NCI-H524 treated with DMSO at 0.1 percent for 48 hours (cell line): Measurements from ENCODE around the gene CEP72.
A peak's percentile ranks its signal among the peaks of the same experiment; 100 is the strongest.

Experiments
- DNase-seq: peaks from one replicate; lab custom pipeline; 2025; lab: John Stamatoyannopoulos, UW

Gene CEP72

DNA sequence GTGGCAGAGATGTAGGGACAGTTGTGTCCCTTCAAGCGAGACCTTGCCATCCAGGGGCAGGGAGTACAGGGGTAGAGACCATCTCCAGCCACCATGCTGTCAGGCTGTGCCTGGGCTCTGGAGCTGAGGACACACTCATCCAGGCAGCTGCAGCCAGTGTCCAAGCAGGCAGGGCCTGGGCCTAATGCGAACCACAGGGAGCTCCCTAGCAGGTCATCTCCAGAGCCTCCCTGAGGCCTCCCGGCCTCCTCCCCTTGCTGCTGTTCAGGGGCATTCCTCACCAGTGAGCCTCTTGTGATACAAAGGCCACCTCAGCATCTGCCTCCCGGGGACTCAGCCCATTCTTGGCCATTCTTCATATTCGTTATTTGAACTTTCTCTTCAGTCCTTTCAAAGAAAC, 46.0 kb downstream of the CEP72 start:
- DNase-seq: no peak

DNA sequence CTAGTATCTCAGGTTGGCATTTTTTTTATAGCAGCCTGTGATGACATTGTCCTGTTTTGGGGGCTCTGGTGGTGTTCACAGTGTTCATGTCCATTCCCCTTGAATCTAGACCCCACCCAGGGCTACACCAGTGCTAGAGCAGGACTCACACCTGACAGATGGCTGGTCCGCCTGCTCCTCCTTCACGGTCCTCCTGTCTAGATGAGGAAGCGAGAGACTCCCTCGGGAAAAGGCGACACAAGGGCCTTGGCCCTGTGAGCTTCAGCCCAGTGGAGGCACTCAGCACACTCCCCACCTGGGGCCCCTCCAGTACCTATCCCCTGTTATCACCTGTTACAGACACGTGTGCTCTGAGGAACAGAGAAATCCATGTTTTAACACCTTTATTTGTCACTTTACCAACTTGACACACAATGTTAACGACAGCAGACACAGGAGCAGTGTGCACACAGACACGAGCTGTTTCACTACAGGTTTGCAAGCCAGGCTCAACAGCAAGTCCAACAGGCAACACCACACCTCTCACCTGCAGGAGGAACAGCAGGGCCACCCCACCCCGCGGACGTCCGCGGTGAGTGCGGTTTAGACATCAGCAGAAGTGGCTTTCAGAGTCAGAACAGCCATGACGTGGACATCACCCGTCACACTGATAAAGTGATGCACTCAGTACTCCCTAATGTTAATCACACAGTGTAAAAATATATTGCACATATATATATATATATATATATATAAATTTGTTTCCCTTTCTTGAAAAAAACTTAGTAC, 47.5 kb downstream of the CEP72 start:
- DNase-seq: no peak

DNA sequence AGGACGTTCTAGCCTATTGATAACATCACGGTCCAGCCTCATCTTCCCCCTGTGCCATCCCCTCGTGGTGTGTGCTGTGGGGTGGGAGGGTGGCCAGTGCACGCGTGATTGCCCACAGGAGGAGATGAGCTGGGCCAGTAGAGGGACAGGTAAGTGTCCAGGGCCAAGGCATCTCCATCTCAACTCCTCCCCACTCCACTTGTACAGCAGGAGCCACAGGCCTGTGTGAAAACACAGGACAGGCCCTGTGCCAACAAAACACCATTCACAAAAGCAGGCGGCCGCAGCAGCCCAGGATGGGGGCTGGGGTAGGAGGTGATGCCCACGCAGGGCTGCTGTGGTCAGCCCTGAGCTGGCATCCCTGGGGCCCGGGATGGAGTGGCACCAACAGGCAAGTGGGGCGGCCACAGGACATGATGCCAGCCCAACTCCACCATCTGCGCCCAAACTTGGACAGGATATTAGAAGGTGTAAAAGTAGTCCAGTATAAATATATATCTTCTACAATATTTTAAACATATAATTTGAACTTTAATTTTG, 48.4 kb downstream of the CEP72 start:
- no peak for DNase-seq

DNA sequence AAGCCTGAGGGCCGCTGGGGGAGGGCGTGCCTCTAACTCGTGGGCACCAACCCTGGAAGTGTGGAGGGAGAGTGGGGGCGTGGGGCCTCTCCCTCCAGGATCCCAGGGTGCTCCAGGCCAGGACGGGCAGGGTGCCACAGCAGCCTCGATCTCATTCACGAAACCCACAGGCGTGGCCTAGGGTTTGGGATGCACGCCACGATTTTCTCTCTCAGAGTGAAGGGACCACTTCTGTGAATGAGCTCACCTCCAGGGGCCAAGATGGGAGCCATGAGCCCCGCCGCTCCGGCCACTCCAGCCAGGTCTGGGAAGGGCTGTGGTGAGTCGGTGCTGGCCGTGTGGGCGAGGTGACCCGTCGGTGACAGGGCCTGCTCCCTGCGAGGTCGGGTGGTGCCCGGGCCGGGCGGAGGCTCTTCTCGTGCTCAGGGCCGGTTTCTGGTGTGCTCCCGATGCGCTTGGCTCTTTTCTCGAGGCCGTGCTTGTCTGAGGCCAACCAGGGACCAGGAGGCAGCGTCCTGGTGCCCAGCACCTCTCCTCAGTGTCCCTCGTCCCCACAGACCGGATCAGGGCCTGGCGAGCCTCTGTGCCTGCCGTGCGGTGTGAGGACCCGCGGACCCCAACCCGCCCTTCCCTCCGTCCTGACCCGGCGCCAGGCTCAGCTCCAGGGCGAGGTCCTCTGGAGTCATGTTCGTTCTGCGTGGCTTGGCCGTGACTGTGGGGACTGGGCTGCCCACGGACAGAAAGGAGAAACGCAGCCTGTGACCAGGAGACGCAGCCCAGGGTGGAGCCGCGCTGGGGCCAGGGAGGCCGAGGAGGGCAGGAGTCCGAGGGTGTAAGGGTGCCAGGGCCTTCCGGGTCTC, 50.0 kb downstream of the CEP72 start:
- DNase-seq: no peak

DNA sequence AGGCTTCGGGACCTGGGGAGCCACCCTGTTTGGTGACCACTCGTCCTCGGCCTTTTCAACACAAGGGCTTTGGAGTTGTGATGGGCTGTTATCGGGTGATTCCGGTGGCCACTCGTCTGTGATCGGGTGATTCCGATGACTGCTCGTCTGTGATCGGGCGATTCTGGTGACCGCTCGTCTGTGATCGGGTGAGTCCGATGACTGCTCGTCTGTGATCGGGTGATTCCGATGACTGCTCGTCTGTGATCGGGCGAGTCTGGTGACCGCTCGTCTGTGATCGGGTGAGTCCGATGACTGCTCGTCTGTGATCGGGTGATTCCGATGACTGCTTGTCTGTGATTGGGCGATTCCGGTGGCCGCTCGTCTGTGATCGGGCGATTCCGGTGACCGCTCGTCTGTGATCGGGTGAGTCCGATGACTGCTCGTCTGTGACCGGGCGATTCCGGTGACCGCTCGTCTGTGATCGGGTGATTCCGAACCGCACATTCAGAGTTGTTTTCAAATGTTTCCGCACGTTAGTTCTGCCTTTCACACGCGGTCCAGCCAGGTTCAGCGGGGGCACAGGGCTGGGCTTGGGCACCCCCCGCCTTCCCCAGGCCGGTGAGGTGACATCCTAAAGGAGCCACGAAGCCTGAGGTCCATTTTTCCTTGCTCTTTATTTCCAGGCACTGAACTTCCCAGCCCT, 50.8 kb downstream of the CEP72 start:
- DNase-seq: no peak

DNA sequence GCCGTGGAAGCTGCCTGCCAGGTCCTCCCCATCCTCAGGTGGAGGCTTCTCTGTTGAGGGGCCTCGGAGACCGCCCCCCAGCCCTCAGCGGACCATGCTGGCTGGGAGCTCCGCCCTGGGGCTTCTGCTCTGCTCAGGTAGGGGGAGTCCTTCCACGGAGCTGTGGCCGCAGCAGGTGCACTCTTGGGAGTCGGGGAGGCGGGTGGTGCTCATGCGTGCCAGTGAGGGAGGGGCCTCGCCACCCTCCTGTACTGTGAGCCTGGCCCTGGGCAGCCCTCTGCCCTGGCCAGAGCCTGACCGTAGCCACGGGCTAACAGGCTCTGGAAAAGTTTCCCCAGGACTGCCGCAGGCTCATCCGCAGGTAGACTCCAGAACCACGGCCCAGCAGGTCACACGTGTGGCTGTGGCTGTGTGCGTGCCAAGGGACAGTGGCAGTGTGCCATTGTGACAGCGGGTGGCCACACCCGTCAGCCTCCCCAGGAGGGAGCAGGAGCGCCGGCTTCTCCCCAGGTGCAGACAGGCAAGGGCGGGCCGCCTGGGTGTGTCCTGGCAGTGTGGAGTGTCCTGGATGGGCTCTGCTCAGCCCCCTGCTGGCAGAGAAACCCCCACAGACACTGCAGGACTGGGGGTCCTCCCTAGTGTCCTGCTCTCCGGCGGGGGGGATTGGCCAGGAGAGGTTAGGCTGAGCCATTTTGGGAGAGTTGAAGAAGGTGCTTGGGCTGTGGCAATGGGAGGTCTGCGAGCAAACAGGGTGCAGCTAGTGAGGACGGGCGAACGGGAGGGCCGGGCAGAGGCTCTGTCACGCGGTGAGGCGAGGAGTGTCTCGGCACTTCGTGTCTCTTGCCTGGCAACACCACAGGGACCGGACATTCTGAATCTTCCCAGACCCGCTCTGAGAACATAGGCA, 51.5 kb downstream of the CEP72 start:
- no peak for DNase-seq

DNA sequence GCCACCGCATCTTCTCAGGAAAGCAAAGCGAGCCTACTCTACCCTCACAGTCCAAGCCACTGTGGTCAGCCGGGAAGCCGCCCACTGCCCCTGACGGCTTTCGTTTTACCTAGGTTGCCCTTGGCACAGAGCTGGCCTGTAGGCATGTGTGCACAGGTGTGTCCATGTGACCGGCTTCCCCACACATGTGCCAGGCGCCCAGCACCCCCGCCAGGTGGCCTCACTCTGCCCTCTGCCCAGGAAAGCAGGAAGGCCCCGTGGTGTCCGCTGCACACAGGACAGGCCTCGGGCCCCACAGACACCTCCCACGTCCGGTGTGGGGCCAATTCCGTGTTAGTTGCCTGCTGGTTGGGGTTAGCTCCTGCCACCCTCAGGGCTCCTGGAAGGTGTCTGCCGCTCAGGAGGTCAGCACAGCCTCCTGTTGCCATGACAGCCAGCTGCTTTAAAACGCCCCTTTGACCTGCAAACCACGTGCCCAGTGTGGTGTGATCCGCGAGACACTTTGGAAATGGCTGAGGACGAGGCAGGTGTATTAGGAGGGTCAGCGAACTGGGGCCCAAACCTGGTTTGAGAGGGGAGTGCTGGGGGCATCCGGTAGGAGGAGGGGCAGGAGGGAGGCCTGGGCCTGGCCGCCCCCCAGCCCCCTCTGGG, 52.3 kb downstream of the CEP72 start:
- no peak for DNase-seq

DNA sequence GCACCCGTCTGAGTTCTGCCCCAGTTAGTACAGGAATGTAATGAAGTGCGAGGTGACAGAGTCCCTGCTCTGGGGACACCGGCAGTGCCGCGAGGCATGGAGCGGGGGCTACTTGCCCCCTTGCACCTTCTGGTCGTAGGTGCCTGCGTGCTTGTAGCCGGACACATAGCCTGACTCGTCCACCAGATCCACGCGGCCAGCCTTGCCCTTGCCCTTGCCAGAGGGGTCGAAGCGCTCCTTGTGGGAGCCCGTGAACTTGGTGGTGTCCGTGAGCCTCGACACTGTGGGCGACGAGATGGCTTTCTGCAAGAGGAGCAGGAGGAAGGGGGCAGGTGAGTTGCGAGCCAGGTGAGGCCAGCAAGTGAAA, 52.8 kb downstream of the CEP72 start:
- DNase-seq: no peak

DNA sequence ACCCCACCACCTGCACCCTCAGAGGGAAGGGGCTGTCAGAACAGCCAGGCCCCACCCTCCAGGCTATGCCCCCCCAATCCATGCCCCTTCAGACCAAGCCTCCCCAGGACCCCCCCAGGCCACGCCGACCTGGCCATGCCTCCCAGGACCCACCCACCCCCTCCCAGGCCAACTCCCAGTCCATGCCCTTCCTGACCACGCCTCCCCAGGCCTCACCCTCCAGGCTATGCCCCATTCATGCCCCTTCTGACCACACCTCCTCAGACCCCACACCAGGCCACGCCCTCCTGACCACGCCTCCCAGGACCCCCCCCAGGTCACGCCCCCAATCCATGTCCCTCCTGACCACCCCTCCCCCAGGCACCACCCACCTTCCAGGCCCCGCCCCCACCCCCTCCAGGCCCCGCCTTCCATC, 53.4 kb downstream of the CEP72 start:
- no peak for DNase-seq

DNA sequence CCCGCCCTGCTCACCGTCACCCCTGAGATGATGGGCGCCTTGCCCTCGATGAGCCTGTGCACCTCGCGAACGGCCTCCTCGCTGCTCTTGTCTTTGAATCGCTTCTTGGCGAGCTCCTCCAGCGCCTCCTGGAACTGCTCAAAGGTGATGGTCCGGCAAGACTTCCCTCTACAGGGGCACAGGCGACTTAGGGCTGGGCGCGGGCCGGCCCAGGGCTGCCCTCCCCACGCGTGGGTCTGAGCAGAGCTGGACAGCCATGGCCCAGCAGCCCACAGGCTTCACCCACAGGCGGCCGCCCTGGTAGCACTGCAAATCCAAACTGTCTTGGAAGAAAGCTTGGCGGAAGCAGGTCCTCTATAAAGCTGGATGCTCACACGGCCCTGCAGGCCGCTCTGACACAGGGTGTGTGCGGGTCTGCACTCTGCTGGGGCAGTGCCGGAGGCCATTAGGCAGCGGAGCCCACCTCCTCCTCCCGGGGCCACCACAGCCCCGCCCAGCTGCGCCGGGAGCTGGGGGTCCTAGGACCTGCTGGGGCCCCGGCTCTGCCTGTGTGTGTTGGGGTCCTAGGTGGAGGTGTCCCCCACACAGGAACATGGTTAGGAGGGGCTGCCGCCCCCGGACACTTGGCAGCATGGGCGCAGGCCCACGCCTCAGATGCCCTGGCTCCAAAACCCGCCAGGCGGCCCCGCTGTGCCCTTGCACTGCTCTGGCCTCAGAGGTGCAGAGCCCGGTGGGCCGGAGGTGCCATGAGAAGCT, 54.0 kb downstream of the CEP72 start:
- no peak for DNase-seq

DNA sequence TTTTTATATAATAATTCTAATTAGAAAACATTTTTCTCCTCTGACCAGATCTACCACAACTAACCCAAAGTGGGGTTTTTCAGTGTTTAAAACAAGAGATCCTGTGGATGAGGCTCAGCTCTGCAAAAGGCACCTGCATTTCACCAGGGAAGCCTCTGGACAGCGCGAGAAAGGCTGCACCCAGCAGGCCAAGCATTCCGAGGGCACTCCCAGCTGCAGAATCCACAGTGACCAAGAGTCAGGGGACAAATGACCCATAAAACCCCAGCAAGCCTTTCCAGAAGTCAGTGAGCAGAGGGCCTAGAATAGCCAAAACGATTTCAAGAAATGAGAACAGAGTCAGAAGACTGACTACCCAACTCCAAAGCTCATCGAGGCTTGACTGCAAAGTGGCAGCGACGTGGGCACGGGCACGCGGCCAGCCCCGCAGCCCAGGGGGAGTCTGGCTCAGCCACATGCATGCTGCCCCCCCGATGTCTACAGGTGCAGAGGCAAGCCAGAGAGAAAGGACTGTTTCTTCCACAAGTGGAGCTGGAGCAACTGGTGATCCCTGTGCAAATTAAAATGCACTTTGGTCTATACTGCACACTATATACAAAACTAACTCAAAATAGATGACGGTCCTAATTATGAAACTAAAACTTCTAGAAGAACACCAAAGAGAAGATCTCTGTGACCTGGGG, 54.8 kb downstream of the CEP72 start:
- DNase-seq: no peak

DNA sequence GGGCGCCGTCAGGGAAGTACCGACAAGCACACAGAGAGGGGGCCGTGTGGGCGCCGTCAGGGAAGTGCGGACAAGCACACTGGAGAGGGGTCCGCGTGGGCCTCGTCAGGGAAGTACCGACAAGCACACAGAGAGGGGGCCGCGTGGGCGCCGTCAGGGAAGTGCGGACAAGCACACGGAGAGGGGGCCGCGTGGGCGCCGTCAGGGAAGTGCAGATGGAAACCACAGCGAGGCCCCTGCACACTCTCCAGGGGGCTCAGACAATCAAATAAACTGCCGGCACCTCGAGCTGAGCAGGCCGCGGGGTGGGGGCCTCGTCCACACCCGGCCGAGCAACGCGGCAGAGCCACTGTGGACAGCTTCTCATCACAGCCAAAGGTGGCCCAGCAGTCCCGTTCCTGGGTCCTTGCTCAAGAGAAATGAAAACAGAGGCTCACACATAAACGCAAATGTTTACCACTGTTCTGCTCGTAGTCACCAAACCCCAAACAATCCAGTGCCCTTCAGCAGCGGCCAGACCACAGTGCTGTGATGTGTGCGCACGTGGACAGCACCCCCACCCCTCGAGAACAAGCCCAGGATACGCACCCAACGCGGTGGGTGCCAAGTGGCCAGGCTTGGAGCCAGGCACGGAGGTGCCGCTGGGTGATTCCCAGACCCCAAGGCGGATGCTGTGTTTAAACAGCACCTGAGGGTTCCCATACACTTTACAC, 56.3 kb downstream of the CEP72 start:
- no peak for DNase-seq

DNA sequence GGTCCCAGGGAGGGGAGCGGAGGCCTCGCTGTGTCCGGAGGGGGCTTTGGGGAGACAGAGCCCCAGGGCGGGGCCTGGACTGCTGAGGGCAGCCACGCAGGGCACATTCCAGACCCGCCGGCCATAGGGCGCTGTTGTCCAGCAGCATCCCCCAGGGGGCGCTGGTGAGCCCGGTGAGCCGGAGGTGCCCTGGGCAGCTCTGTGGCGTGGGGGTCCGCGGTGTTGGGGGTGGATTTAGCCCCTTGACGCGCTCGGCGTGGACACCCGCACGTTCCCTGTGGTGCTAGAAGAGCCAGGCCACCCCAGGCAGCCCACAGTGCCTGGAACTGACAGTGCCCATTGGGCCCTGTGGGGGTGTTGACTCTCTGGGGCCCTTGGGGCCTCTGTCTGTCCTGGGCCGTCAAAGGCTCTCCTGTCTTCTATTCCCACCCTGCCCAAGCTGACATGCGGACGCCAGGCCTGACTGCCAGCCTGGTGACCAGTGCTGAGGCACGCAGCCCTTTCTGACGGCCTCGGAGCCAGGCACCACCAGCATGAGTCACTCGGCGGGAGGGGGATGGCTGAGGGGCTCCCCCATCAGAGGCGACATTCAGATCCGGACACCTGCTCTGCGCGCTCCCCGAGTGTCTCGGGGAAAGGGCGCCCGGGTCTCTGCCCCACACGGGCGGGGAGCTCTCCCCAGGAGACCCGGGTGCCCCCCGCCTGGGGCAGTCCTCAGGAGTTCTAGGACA, 57.1 kb downstream of the CEP72 start:
- DNase-seq: no peak

DNA sequence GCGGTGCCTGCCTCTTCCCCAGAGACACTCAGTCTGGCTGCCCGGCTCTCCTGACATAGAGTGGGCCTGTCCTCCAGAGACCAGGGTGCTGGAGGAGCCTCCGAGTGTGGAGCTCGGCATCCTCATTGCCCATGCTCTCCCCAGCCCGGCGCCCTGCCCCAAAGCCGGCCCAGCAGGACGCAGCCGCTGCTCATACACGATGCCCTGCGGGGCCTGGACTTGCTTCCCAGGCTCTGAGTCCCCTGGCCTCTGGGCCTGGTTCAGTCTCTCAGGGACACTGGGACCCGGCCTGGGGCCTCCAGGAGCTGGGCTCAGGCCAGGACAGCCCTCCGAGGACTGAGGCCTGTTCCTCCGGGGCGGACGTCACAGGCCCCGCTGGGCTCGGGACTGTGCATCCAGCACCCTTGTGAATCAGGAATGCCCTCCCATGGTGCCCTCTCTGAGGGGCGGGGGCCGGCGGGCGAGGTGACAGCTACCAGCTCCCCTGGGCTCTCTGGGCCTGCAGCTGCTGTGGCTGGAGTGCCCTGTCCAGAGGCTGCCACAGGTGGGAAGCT, 57.8 kb downstream of the CEP72 start:
- no peak for DNase-seq

DNA sequence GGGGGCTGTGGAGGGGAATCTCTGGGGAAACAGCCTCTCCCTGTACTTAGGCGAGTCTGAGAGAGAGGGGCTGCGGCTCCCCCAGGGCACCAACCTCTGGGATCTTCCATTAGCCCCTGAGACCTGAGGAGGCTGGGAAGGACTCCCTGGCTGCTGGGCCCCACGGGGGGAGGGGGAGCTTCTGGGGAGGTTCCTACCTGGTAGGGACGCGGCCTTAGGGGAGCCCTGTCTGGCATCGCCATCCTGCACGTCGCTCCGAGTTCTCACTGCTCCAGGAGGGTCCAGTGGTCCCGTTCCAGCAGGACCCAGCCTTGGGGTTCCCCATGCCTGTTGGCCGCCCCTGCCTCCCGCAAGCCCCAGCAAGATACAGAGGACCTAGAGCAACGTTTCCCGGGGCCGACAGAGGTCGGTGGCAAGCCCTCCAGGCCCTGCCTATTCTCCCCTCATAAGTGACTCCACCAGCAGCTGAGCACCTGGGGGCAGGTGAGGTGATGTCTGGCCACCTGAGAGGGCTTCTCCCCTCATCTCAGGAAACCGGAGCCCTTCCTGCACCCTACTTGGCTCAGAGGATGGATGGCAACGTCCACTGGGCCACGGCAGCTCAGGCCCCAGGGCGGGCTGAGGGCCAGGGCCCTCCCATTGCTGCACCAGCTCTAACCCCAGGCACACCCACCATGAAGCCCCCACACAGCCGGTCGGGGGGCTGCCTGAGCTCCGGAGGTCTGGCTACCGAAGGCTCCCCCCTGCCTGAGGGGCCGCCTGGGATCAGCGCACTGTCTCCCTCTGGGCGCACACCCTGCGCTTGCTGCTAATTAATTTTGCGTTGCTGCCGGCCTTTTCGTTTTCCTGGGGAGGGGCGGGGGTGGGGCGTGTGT, 58.5 kb downstream of the CEP72 start:
- DNase-seq: no peak

DNA sequence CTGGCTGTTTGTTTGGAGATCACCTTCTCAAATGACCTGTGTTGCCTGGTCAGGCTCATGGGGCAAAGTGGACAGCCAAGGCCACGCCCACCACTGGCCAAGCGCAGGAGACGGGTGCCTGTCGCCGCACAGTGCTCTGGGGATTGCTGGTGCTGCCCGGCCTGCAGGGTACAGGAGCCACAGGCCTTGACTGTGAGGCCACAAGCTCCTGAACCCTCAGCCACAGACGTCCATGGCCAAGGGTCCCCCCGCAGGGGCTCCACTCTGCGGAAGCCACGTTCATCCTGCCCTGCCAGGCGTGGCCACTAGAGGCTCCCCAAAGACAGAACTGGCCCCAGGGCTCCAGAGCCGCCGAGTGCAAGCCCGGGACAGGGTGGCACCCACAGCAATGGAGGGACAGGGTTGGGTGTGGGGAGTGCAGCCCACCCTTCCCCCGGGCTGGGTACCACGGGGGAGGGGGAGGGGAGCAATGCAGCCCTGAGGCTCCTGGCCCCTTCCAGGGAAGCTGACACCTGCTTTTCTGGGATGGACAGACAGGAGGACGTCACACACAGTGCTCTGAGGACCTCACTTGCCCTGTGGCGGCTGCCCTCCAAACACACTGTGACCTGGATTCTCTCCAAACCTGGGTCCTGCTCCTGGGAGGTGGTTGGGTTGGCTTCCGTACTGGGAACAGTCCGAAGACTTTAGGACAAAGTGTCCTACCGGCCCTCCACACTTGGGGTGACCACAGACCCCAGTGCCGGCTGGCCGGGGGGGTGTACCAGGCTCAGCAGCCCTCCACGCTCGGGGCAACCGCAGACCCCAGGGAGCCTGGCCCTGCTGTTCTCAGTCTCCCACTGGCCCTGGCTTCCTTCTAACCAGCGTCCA, 59.6 kb downstream of the CEP72 start:
- DNase-seq: peak; percentile 21
